ENCODE measurements around the gene SYNDIG1L. TPM values are rescaled to one million over a fixed set of nuclear protein-coding genes. Genes with fewer than 3 reads are reported as not detected.

SYNDIG1L gene
- total and polyA plus RNA-seq, 4 donors, result 0.08 TPM; not detected in 3

DNA sequence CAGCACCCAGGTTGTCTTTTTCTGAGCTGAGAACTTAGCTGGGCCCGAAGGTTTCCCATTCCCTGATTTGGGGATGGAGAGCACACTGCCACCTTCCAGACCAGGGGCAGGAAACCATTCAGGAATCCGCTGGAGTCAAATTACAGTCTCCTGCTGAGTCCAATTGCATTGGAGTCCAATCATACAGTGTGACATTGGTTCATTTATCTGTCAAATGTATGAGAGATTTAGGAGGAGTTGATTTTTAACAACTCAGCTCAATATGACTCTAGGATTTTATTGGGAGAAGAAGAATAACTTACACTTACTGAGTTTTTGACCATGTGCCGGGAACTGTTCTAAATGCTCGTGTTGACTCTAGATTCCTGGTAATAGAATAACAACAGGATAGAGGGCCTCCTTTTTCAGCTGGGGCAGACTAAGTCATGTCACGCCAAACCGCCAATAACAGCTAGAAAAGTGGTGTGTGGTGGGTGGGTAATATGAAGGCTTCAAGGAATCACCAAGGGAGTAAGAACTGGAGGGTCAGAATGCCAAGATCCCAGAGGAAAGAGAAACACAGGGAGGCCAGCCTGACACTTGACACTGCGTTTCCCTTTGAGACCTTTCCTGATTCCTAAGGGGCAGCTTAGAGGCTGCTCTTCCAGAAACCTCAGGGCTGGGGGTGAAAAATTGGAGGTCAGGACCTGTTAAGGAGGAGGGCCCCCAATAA is 11.5 kb downstream of the SYNDIG1L start:
- H3K4me3 ChIP-seq (ENCODE audit: low read depth in 1 of 3, low read length in 3 of 3), result no peak overlapping the region
- no peak overlapping the region for H3K9ac ChIP-seq (ENCODE audit: low read depth in 1 of 2, low read length in 2 of 2)
- H3K36me3 ChIP-seq (ENCODE audit: control insufficient read depth in 4 of 4, insufficient read depth in 3 of 4, low read depth in 1 of 4, low read length in 3 of 4), result no peaks in the 10 kb centered on the region
- no peak overlapping the region for H3K27ac ChIP-seq (ENCODE audit: low read depth in 1 of 2, low read length in 2 of 2)
- H3K4me1 ChIP-seq (ENCODE audit: control insufficient read depth in 4 of 4, insufficient read depth in 4 of 4, low read length in 3 of 4), result no peaks in the 10 kb centered on the region
- DNase-seq (ENCODE audit: low spot score), result no peak
- WGBS, result 70% methylated on average over 7 of the region's 7 CpGs
- H3K9me3 ChIP-seq (ENCODE audit: control insufficient read depth in 4 of 4, low read length in 3 of 4), result no peaks in the 10 kb centered on the region
- peaks cover 0 to 10% (median 2%) of the 10 kb centered on the region in 4 donors for H3K27me3 ChIP-seq (ENCODE audit: control insufficient read depth in 4 of 4, insufficient read depth in 4 of 4, low read length in 3 of 4)
- TF ChIP-seq ZBTB33 (IDR thresholded peaks at IDR 0.05) (no peak), HNF4G (IDR thresholded peaks at IDR 0.05) (no peak), RXRA (IDR thresholded peaks at IDR 0.05) (no peak), EGR1 (IDR thresholded peaks at IDR 0.05; ENCODE audit: low read depth in 2 of 2) (no peak), SP1 (IDR thresholded peaks at IDR 0.05) (no peak), JUND (IDR thresholded peaks at IDR 0.05) (no peak), HNF4A (conservative IDR thresholded peaks at IDR 0.05) (no peak)
- TF ChIP-seq, protein P1, sequence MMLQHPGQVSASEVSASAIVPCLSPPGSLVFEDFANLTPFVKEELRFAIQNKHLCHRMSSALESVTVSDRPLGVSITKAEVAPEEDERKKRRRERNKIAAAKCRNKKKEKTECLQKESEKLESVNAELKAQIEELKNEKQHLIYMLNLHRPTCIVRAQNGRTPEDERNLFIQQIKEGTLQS (IDR thresholded peaks at IDR 0.05), result no peak

DNA sequence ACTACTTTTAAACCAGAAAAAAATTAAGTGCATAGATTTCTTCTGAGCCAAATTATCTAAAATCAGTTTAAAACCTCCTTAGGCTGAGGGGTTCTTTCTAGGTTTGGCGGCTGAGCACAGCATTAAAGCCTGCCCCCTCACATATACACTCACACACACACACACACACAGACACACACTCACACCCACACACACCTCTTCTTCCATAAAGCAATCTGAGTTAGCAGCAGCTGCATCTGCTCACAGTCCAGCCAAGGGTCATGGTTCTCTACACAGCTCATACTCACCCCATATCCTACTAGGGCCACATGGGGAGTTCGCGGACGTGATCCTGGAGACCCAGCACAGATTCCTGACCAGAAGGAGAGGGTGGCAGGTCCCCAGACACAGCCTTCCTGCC is 12.4 kb downstream of the SYNDIG1L start:
- no peak overlapping the region for H3K27ac ChIP-seq (ENCODE audit: low read depth in 1 of 2, low read length in 2 of 2)
- no peak for TF ChIP-seq FOXA1 (IDR thresholded peaks at IDR 0.05)
- TF ChIP-seq YY1 (IDR thresholded peaks at IDR 0.05), result no peak
- no peak for TF ChIP-seq JUND (IDR thresholded peaks at IDR 0.05)
- TF ChIP-seq EGR1 (IDR thresholded peaks at IDR 0.05; ENCODE audit: low read depth in 2 of 2), result no peak
- TF ChIP-seq GABPA (IDR thresholded peaks at IDR 0.05 in 1 of 2, conservative IDR thresholded peaks at IDR 0.05 in 1 of 2), result no peak
- TF ChIP-seq ZBTB33 (IDR thresholded peaks at IDR 0.05), result no peak
- TF ChIP-seq TAF1 (conservative IDR thresholded peaks at IDR 0.05), result no peak
- TF ChIP-seq HNF4A (conservative IDR thresholded peaks at IDR 0.05), result no peak
- TF ChIP-seq, protein P1 (IDR thresholded peaks at IDR 0.05), result no peak
- H3K4me1 ChIP-seq (ENCODE audit: control insufficient read depth in 4 of 4, insufficient read depth in 4 of 4, low read length in 3 of 4), result no peaks in the 10 kb centered on the region
- H3K36me3 ChIP-seq (ENCODE audit: control insufficient read depth in 4 of 4, insufficient read depth in 3 of 4, low read depth in 1 of 4, low read length in 3 of 4), result no peaks in the 10 kb centered on the region
- 85% methylated on average over 4 of the region's 4 CpGs for WGBS
- no peaks in the 10 kb centered on the region for H3K9me3 ChIP-seq (ENCODE audit: control insufficient read depth in 4 of 4, low read length in 3 of 4)
- H3K27me3 ChIP-seq (ENCODE audit: control insufficient read depth in 4 of 4, insufficient read depth in 4 of 4, low read length in 3 of 4), result peaks cover 0 to 8% (median 2%) of the 10 kb centered on the region in 4 donors
- H3K9ac ChIP-seq (ENCODE audit: low read depth in 1 of 2, low read length in 2 of 2), result no peak overlapping the region
- H3K4me3 ChIP-seq (ENCODE audit: low read depth in 1 of 3, low read length in 3 of 3), result no peak overlapping the region
- DNase-seq (ENCODE audit: low spot score), result no peak

DNA sequence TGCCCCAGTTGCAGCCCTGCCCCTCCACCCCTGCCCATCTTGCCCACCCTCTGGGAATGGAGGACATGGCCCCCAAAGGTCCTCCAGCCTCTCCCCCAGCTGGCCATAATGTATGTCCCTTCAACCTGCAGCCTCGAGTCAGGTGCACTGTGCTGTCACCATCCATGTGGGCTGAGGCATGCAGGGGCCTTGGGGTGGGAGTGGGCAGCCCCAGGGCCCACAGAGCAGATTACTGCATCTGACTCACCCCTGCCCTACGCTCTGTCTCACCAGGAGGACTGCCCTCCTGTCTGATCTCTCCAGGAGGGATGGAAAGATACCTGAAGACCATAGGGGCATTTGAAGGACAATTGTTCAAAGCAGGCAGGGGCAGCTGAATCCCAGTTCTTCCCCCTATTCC is 13.3 kb downstream of the SYNDIG1L start:
- TF ChIP-seq, protein P1 (IDR thresholded peaks at IDR 0.05), result no peak
- TF ChIP-seq YY1 (IDR thresholded peaks at IDR 0.05), result no peak
- no peak for TF ChIP-seq HNF4G (IDR thresholded peaks at IDR 0.05)
- no peak for TF ChIP-seq EGR1 (IDR thresholded peaks at IDR 0.05; ENCODE audit: low read depth in 2 of 2)
- no peaks in the 10 kb centered on the region for H3K9me3 ChIP-seq (ENCODE audit: control insufficient read depth in 4 of 4, low read length in 3 of 4)
- H3K4me1 ChIP-seq (ENCODE audit: control insufficient read depth in 4 of 4, insufficient read depth in 4 of 4, low read length in 3 of 4), result no peaks in the 10 kb centered on the region
- WGBS, result 70% methylated on average over 2 of the region's 2 CpGs
- H3K9ac ChIP-seq (ENCODE audit: low read depth in 1 of 2, low read length in 2 of 2), result no peak overlapping the region
- no peak overlapping the region for H3K4me3 ChIP-seq (ENCODE audit: low read depth in 1 of 3, low read length in 3 of 3)
- no peaks in the 10 kb centered on the region for H3K36me3 ChIP-seq (ENCODE audit: control insufficient read depth in 4 of 4, insufficient read depth in 3 of 4, low read depth in 1 of 4, low read length in 3 of 4)
- DNase-seq (ENCODE audit: low spot score), result no peak
- no peak overlapping the region for H3K27ac ChIP-seq (ENCODE audit: low read depth in 1 of 2, low read length in 2 of 2)
- peaks cover 0 to 5% (median 0%) of the 10 kb centered on the region in 4 donors for H3K27me3 ChIP-seq (ENCODE audit: control insufficient read depth in 4 of 4, insufficient read depth in 4 of 4, low read length in 3 of 4)
